Stimulated activated memory B cell treated with anti-CD40 and anti-IgM and Interleukin-4, amounts not matched to agents 10 μg/mL and 1 μg/mL and 100 μg/mL, for 72 hours (primary cell): ENCODE measurements around the gene IBA57.
A peak's percentile ranks its signal among the peaks of the same experiment; 100 is the strongest.
"Not testable (repeated sequence)": the region's sequence is repeated elsewhere in the genome, so short reads cannot be mapped to it uniquely, and the experiment has no call there.

Experiments
- ATAC-seq: fragments of 150-1000 bp; cut with Tn5 transposase; 2 replicates; pipeline ENCODE4 v1.10.0; 2021
- H3K27ac Mint-ChIP-seq: one replicate; pipeline ENCODE4 v1.8.0; 2022; ENCODE audit warnings: mild to moderate bottlenecking, mixed read lengths
- H3K27me3 Mint-ChIP-seq: one replicate; pipeline ENCODE4 v1.8.0; 2022; ENCODE audit warnings: mixed read lengths
- H3K36me3 Mint-ChIP-seq: one replicate; pipeline ENCODE4 v1.8.0; 2022; ENCODE audit warnings: mixed read lengths
- H3K4me1 Mint-ChIP-seq: one replicate; pipeline ENCODE4 v1.8.0; 2022; ENCODE audit warnings: mixed read lengths
- H3K4me3 Mint-ChIP-seq: one replicate; pipeline ENCODE4 v1.8.0; 2022; ENCODE audit warnings: mild to moderate bottlenecking, moderate library complexity, mixed read lengths
- H3K9me3 Mint-ChIP-seq: one replicate; pipeline ENCODE4 v1.8.0; 2022; ENCODE audit warnings: mixed read lengths

The IBA57 gene

DNA sequence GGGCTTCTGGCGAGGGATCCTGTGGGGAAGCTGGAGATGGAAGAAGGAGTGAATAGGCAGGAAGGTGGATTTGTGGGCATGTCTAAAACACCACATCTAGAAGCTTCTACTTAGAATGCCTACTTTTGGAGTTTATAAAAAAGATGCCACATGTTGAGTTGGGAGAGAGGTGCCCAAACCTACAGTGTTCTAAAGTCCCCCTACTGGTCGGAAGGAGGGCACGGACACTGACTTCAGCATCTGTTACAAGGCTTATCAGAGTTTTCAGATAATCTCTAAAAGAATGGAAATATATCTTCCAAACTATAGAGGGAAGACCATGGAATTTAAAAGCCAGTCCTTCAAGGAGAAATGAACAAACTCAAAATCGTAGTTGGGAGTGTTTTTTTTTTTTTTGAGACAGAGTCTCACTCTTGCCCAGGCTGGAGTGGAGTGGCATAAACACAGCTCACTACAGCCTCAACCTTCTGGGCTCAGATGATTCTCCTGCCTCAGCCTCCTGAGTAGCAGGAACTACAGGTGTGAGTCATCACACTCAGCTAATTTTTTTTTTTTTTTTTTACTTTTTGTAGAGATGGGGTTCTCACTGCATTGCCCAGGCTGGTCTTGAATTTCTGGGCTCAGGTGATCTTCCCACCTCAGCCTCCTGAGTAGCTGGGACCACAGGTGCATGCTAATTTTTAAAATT, 14.8 kb downstream of the IBA57 start:
- H3K36me3 Mint-ChIP-seq: peaks cover 7% of the 10 kb centered on the region
- H3K4me3 Mint-ChIP-seq: no peak overlapping the region
- no peaks in the 10 kb centered on the region for H3K27me3 Mint-ChIP-seq
- no peaks in the 10 kb centered on the region for H3K9me3 Mint-ChIP-seq
- no peaks in the 10 kb centered on the region for H3K4me1 Mint-ChIP-seq
- no peak for ATAC-seq
- H3K27ac Mint-ChIP-seq: no peak overlapping the region

GRCh38 chr1:228180959-228181644, 15.5 kb downstream of the IBA57 start:
- H3K4me3 Mint-ChIP-seq: no peak overlapping the region
- H3K4me1 Mint-ChIP-seq: no peaks in the 10 kb centered on the region
- peaks cover 7% of the 10 kb centered on the region for H3K36me3 Mint-ChIP-seq
- no peak overlapping the region for H3K27ac Mint-ChIP-seq
- no peak for ATAC-seq
- H3K9me3 Mint-ChIP-seq: no peaks in the 10 kb centered on the region
- H3K27me3 Mint-ChIP-seq: no peaks in the 10 kb centered on the region

DNA sequence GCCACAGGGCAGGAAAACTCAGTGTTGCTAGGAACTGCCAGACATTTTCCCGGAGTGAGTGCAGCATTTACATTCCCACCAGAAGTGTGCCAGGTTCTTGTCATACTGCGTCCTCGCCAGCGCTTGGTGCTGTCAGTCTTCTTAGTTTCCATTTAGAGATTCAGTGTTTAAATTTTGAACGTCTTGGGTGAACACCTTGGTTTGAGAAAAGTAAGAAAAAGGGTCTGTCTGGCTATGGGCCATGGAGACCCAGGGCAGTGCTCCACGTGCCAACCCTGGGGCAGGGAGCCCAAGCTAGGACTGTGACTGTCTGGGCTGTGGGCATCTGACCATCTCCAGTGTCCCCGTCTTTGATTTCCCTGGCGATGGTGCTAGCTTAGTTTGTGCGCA, 16.0 kb downstream of the IBA57 start:
- Mint-ChIP-seq H3K27me3 (no peaks in the 10 kb centered on the region), H3K27ac (no peak overlapping the region)
- ATAC-seq: no peak

DNA sequence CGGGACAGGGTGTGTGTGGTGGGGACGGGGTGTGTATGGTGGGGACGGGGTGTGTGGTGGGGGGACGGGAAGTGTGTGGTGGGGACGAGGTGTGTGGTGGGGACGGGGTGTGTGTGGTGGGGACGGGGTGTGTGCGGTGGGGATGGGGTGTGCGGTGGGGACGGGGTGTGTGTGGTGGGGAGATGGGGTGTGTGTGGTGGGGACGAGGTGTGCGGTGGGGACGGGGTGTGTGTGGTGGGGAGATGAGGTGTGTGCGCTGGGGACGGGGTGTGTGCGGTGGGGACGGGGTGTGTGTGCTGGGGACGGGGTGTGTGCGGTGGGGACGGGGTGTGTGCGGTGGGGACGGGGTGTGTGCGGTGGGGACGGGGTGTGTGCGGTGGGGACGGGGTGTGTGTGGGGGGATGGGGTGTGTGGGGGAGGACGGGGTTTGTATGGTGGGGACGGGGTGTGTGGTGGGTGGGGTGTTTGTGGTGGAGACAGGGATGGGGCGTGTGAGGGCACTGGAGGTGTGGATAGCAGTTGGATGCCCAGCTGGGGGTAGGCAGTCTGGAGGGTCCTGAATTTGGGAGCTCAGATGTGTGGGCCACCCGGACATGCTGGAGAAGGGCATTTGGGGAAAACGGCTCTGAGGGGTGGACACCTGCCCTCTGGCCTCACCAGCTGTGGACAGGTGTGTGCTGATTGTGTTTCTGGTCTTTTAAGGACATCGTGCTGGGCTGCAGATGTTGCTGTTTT, 16.9 kb downstream of the IBA57 start:
- Mint-ChIP-seq H3K4me1 (no peaks in the 10 kb centered on the region), H3K27ac (no peak overlapping the region), H3K4me3 (no peak overlapping the region), H3K27me3 (no peaks in the 10 kb centered on the region), H3K9me3 (no peaks in the 10 kb centered on the region), H3K36me3 (peaks cover 7% of the 10 kb centered on the region)
- peak; percentile 76 for ATAC-seq

More for the DNA sequence above, 16.0 kb downstream of the IBA57 start:
- peaks cover 7% of the 10 kb centered on the region for H3K36me3 Mint-ChIP-seq
- H3K9me3 Mint-ChIP-seq: no peaks in the 10 kb centered on the region
- H3K4me3 Mint-ChIP-seq: no peak overlapping the region
- no peaks in the 10 kb centered on the region for H3K4me1 Mint-ChIP-seq

- H3K27ac Mint-ChIP-seq: no peak overlapping the region
- no peak overlapping the region for H3K4me3 Mint-ChIP-seq
- no peaks in the 10 kb centered on the region for H3K4me1 Mint-ChIP-seq
- H3K27me3 Mint-ChIP-seq: no peaks in the 10 kb centered on the region
- H3K9me3 Mint-ChIP-seq: no peaks in the 10 kb centered on the region
- ATAC-seq: no peak
- H3K36me3 Mint-ChIP-seq: no peaks in the 10 kb centered on the region
Observed at GRCh38 chr1:228184152-228184551, 18.5 kb downstream of the IBA57 start.

DNA sequence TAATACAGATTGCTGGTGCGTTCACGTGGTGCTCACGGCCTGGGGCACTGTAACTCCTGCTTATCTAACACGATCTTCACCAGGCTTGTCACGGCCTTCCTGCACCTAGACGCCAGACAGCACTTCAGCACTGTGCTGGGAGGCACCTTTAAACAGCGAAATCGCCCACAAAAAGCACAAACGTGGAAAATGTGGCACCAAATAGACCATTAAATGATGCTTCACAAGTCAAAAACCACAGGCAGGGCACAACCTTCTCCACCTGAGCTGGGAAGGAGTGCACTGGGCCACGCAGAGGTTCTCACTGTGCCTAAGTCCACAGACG, 20.0 kb downstream of the IBA57 start:
- H3K9me3 Mint-ChIP-seq: no peaks in the 10 kb centered on the region
- peaks cover 5% of the 10 kb centered on the region for H3K36me3 Mint-ChIP-seq
- no peaks in the 10 kb centered on the region for H3K27me3 Mint-ChIP-seq
- no peak overlapping the region for H3K27ac Mint-ChIP-seq
- no peak overlapping the region for H3K4me3 Mint-ChIP-seq
- H3K4me1 Mint-ChIP-seq: no peaks in the 10 kb centered on the region
- no peak for ATAC-seq

GRCh38 chr1:228188249-228188648, 22.6 kb downstream of the IBA57 start:
- H3K9me3 Mint-ChIP-seq, H3K27ac Mint-ChIP-seq, H3K36me3 Mint-ChIP-seq, H3K4me3 Mint-ChIP-seq, H3K27me3 Mint-ChIP-seq, ATAC-seq, H3K4me1 Mint-ChIP-seq: not testable (repeated sequence)

DNA sequence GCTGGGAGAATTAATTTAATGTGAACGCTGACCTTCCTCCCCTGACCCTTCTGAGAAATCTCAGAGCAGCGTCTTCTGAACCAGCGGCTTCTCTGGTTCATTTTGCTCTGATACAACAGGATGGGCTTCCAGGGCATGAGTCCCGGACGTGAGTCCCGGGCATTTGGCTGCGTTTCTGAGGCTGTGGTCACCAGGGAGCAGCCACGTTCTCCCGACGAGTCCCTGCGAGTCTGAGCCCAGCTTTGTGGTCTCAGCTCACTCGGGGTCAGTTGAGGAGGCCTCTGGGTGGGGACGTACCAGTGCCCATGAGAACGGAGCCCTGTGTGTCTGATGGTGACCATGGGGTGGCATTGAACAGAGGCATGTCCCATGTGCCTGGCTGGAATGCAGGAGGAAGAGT, 24.6 kb downstream of the IBA57 start:
- H3K27me3 Mint-ChIP-seq: no peaks in the 10 kb centered on the region
- no peaks in the 10 kb centered on the region for H3K4me1 Mint-ChIP-seq
- peaks cover 6% of the 10 kb centered on the region for H3K36me3 Mint-ChIP-seq
- H3K4me3 Mint-ChIP-seq: no peak overlapping the region
- H3K9me3 Mint-ChIP-seq: no peaks in the 10 kb centered on the region
- ATAC-seq: no peak
- no peak overlapping the region for H3K27ac Mint-ChIP-seq

DNA sequence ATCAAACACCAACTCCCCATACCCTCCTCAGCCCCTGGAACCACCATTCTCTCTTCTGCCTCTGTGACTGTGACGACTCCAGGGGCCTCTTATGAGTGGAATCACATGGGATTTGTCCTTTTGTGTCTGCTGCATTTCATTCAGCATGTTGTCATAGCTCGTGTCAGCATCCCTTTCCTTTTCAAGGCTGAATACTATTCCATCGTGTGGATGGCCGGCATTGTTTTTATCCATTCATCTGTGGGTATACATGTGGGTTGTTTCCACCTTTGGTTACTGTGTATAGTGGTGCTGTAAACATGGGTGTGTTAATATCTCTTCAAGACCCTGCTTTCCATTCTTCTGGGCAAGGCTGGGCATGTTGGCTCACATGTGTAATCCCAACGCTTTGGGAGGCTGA, 25.2 kb downstream of the IBA57 start:
- no peaks in the 10 kb centered on the region for H3K4me1 Mint-ChIP-seq
- no peaks in the 10 kb centered on the region for H3K9me3 Mint-ChIP-seq
- H3K36me3 Mint-ChIP-seq: peaks cover 12% of the 10 kb centered on the region
- ATAC-seq: no peak
- H3K27ac Mint-ChIP-seq: no peak overlapping the region
- H3K27me3 Mint-ChIP-seq: no peaks in the 10 kb centered on the region
- no peak overlapping the region for H3K4me3 Mint-ChIP-seq

DNA sequence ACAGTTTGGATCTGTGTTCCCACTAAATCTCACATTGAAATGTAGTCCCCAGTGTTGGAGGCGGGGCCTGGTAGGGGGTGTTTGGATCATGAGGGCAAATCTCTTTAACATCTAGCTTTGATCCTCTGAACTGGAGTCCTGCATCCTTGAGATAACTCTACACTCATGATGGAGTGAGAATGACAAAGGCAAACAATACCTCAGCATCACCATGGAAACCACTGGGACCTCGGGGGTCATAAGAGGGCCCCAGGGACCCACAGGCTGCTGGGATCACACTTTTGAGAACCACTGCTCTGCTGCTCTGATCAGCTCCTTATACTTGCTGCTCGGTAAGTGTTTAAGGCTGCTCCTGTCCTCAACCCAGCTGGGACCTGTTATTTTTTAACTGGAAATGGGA, 28.8 kb downstream of the IBA57 start:
- Mint-ChIP-seq H3K27me3 (no peaks in the 10 kb centered on the region), H3K4me3 (no peak overlapping the region), H3K27ac (no peak overlapping the region), H3K4me1 (no peaks in the 10 kb centered on the region), H3K9me3 (peaks cover 8% of the 10 kb centered on the region), H3K36me3 (peaks cover 46% of the 10 kb centered on the region)
- no peak for ATAC-seq

DNA sequence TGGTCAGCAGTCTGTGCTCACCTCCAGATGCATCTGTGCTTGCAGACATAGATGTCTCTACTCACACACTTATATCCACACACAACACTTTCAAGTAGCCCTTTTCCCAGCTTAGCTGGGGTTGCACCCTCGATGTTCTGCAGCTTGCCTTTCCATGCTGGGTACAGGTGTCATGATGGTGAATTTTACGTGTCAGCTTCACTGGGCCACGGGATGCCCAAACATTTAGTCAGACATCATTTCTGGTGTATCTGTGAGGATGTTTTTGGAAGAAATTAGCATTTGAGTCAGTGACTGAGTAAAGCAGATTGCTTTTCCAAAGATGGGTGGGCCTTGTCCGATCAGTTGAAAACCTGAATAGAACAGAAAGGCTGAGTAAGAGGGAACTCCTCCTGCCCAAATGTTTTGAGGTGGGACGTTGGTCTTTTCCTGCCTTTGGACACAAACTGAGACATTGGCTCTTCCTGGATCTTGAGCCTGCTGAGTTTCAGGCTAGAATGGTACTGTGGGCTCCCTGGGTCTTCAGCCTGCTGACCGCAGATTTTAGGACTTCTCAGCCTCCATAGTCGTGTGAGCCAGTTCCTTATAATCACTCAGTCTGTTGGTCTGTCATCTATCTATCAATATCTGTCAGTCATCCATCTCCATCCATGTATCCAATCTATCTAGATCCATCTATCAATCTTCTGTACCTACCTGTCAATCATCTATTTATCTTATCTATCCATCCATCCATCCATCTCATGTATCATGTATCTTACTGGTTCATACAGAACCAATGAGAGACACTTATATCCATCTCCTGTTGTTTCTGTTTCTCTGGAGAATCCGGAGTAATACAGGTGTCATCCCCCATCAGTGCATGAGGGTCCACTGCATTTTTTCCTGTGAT, 29.6 kb downstream of the IBA57 start:
- Mint-ChIP-seq H3K4me1 (no peaks in the 10 kb centered on the region), H3K4me3 (no peak overlapping the region), H3K27ac (no peak overlapping the region), H3K9me3 (peaks cover 10% of the 10 kb centered on the region), H3K36me3 (peaks cover 48% of the 10 kb centered on the region), H3K27me3 (no peaks in the 10 kb centered on the region)
- ATAC-seq: no peak

- Mint-ChIP-seq H3K4me3 (no peak overlapping the region), H3K27ac (no peak overlapping the region), H3K9me3 (peaks cover 10% of the 10 kb centered on the region), H3K4me1 (no peaks in the 10 kb centered on the region), H3K36me3 (peaks cover 65% of the 10 kb centered on the region), H3K27me3 (no peaks in the 10 kb centered on the region)
- no peak for ATAC-seq
Observed at GRCh38 chr1:228197555-228198147, 32.0 kb downstream of the IBA57 start.

DNA sequence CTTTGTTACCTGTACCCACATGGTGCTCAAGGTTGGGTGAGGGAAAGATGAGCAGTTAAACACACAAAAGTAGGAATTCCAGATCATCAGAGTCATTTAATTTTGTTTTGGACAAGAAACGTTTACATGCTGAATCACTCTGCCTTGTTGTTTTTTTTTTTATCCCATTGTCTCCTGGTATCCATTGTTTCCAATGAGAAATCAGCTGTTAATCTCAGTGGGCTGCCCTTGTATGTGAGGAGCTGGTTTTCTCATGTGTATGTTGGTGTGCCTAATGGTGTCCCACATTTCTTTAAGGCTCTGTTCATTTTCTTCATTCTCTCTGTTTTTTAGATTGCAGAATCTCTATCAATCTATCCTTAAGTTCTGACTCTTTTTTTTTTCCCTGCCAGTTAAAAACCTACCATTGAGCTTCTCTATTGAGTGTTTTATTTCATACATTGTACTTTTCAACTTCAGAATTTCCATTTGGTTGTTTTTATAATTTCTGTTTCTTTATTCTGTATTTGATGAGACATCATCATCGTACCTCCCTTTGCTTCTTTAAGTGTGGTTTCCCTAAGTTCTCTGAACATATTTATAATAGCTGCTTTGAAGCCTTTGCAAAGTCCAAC, 33.5 kb downstream of the IBA57 start:
- H3K9me3 Mint-ChIP-seq: peaks cover 10% of the 10 kb centered on the region
- ATAC-seq: no peak
- no peak overlapping the region for H3K4me3 Mint-ChIP-seq
- H3K4me1 Mint-ChIP-seq: no peaks in the 10 kb centered on the region
- no peaks in the 10 kb centered on the region for H3K27me3 Mint-ChIP-seq
- H3K27ac Mint-ChIP-seq: no peak overlapping the region
- H3K36me3 Mint-ChIP-seq: peaks cover 65% of the 10 kb centered on the region

DNA sequence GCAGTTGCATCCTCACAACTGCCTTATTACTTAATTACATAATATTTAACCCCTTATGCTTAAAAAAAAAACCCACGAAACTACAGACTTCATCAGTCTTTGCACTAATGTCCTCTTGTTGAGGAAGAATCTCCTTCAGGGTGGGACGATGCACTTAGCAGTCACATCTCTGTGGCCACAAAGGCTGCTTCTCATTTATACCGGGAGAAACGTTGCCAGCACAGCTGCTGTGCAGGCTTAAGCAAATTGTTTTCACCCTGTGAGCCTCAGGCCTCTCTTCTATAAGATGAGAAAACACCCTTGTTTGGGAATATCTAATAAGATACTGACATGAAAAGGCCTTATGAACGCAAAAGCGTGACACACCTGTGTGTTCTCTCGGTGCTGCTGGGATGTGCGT, 39.4 kb downstream of the IBA57 start:
- Mint-ChIP-seq H3K4me1 (no peaks in the 10 kb centered on the region), H3K4me3 (no peak overlapping the region), H3K27ac (no peak overlapping the region), H3K9me3 (no peaks in the 10 kb centered on the region), H3K27me3 (peaks cover 12% of the 10 kb centered on the region), H3K36me3 (peaks cover 19% of the 10 kb centered on the region)
- ATAC-seq: no peak
